Right lung (tissue), 5 donors: ENCODE results near the gene ERBB3. TPM values are rescaled to one million over a fixed set of nuclear protein-coding genes. Genes with fewer than 3 reads are reported as not detected.

Experiments
- DNase-seq, 2 donors: peaks; one replicate each; pipeline ENCODE4 v3.0.0-alpha.2; 2013
- polyA plus RNA-seq, 5 donors: library from polyadenylated mRNA; unstranded; fragments of 120-200 nt; gene quantifications; one replicate each; pipeline versions ENCODE4 v1.2.1 to v1.2.3, GENCODE V29; 2013; ENCODE audit warnings: inconsistent platforms in 1 of 5, low replicate concordance in 1 of 5; ENCODE audit not compliant: insufficient read length in 5 of 5, insufficient read depth in 1 of 5

The ERBB3 gene
- polyA plus RNA-seq, 5 donors: 71.3 to 97.1 (median 80.0) TPM

GRCh38 chr12:56105609-56105902 is 25.6 kb downstream of the ERBB3 start:
- no peak for DNase-seq

DNA sequence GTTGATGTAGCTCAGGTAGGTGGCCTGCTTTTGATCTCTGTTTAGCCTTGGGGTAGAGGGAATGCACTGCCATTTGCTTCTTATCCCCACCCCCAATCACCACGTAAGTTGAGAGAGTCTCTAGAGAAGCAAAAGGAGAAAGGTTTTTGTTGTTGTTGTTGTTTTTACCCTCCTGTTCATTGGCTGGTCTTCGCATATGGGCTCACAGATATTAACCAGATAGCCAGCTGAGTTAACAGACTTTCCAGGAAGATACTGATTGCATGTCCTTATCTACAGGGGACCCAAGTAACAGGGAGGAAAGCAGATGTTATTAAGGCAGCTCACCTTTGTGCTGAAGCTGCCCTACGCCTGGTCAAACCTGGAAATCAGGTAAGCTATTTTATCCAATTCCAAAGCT is 27.3 kb downstream of the ERBB3 start:
- DNase-seq: no peak

DNA sequence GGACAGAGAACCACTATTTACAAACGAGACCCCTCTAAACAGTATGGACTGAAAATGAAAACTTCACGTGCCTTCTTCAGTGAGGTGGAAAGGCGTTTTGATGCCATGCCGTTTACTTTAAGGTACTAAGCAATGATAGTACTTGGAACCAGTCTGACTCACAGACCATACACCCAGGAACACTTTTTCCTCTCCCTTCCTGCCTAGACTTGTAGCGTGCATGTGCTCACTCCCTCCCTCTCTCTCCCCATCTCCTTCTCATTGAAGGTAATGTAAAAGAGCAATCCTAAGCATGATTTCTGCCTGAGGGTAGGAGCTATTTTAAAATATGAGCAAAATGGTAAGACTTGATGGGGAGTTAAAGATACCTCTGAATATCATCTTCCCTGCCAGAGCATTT is 30.6 kb downstream of the ERBB3 start:
- no peak for DNase-seq

GRCh38 chr12:56114084-56114483 is 34.1 kb downstream of the ERBB3 start:
- no peak for DNase-seq

GRCh38 chr12:56115329-56115728 is 35.4 kb downstream of the ERBB3 start:
- DNase-seq: peak in 1 of 2 donors; percentile 9

- DNase-seq: peak; percentile 98
Observed at GRCh38 chr12:56116267-56117081, 36.5 kb downstream of the ERBB3 start, which contains the start of gene RPL41. TSS of gene RPL41 (plus strand) at chr12:56116633.

DNA sequence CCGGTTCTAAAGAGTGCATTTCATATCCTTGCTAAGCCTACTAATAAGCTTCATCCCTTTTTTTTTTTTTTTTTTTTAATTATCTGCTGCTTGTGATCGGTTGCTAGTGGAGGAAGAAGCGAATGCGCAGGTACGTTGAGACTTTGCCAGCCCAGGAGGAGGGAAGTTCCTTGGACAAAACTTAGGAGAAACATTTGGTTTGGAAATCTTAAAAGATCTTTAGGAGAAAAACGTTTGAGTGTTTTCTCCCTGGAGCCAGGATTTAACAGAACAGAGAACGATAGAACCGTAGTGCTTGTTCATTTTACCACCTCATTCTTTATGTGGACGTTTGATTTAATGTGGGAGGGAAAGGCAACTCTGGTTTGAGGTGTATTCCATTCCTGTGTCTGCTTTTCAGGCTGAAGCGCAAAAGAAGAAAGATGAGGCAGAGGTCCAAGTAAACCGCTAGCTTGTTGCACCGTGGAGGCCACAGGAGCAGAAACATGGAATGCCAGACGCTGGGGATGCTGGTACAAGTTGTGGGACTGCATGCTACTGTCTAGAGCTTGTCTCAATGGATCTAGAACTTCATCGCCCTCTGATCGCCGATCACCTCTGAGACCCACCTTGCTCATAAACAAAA is 37.2 kb downstream of the ERBB3 start:
- peak in 1 of 2 donors; percentile 13 for DNase-seq

DNA sequence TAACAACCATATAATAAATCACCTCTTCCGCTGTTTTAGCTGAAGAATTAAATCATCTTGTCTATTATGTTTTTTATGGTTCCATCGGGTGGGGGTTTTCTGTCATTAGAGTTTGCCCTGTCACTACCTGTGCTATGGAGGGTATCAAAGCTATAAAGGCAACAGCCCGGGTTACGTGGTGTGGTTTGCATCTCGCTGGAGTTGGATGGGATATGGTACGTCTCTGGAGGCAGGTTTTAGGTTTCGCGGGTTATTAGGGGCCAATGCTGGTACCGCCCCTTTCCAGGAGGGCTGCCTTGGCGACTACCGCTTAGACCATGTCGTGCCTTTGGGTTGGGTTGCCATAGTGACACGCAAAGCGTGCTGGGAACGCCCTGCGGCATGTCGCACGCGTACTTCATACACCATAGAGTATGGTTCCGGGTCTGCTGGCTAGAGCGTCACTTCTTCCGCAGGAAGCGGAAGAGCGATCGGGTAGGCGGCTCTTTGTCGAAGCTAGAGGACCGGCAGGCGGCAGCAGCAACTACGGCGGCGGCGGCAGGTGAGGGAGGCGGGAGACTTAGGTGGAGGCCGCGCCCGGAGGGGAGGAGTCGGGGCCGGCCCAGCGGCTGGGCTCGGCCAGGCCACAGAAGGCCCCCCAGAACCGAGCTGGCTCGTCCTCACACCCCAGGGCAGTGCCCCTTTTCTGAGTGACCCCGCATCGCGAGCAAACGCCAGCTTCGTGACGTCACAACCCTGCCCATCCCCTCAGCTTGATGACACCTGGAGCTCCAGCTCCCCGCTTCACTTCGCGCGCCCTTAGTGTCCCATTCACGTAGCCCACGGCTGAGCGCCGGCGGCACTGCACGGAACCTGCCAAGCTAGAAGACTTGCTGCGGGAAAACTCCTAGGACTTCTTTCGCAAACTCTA is 38.1 kb downstream of the ERBB3 start, which contains the start of gene ZC3H10:
Gene ZC3H10 (plus strand): TSS at position 489 of the 910 bp plus-strand sequence. CDS start 2,297 bp downstream, outside the sequence.
- DNase-seq: peak; percentile 99

DNA sequence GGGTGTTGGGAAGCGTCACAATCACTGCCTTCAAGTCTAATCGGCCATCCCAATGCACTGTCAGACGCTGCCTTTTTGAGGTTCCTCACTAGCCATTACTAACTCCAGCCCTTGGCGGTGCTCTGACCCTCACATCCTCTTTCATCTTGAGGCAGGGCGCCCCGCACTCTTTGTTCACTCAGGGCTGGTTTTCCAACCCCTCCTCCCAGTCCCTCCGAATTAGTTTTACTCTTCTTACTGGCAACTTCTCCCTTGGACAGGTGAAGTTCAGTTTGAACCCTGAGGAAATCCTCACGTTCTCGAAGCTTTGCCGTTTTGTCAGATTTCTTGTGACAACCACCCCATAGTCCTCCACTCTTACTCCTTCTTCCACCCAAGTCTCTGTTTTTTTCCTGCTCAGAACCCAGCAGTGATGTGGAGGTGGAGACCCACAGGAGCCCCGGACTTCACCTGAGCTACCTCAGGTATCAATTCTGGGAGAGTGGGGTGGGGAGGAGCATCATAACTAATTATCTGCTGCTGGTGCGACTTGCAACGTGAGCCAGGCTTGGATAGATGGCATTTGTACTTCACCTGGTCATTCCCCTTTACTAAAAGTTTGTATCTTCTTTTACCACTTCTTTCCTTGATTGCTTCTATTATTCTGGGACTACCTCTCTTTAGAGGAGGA is 38.9 kb downstream of the ERBB3 start:
- DNase-seq: no peak

DNA sequence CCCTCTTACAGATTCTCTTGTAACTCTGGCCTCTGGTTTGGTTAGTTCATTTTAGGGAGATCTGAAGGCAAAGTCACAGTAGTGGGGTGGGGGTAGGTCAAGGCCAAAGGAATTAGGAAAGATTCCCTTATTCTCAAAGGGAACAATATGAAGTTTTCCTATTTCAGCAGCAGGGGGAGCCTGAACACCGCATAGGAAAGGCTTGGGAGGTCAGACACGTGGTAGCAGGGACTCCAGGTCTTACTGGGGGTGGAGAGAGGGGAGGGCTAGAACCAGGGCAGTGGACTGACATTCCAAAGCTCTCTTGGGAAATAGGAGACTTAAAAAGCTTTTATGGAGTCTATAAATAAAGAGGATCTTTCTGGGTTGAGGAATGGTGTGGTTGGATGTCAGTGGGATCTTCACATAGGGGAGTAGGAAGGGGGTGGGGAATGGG is 39.4 kb downstream of the ERBB3 start:
- DNase-seq: peak; percentile 73 to 78

GRCh38 chr12:56120158-56120846 is 40.3 kb downstream of the ERBB3 start:
- DNase-seq: no peak

GRCh38 chr12:56121204-56121870 is 41.4 kb downstream of the ERBB3 start:
- no peak for DNase-seq

DNA sequence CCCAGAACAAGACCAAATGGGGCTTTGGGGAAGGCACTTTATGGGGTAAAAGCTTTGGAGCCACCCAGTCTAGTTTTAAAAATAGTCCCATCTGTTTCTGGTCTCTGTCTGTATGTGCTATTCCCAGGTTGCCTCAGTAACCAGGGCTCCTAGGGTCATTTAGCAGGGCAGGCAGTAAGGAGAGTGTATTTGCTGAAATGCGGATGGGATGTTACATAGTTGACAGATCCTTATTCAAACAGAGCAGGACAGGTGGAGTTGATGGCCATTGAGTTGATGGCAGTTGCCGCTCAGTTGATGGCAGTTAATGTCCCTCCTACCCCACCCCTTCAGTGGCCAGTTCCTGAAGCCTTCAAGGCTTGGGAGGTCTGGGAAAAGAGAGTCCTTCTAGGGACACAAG is 42.7 kb downstream of the ERBB3 start:
- no peak for DNase-seq

DNA sequence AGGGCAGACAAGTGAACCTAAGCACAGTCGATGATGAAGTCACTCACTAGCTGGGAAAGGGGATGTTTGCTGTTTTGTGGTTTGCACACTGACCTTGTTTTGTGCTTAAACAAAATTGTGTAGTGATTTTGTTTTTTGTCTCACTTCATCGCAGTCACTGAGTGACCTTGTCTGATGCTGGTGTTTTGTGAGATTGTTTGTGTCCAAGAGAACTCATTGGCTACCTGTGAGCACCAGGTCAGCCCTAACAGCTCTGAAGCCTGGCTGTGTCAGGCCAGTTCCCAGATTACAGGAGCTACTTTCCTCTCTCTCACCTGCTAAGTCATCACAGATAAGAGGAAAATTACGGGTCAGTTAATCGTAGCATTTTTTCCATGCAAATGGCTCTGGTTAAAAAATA is 44.2 kb downstream of the ERBB3 start:
- DNase-seq: no peak

DNA sequence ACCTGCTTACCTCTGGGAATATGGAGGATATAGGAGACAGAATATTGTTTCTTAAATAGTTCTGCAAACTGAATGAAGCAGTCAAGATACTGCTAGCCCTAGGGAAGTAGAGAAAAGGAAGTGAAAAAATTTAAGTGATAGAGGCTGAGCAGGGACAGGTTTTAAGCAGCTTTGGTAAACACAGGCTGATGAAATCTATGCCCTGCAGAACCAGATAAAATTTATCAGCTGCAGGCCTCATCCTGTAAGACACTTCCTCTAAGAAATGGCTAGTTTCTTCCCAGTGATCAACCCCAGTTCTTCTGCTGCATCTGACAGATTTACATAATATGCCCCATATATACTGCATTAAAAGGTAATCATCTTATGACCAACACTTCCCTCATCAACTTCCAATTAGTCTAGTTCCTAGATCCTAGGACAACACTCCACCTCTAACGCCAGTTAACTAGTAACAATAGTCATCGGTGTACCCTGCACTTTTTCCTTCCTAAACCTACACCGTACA is 46.8 kb downstream of the ERBB3 start:
- no peak for DNase-seq

- no peak for DNase-seq
Observed at GRCh38 chr12:56127485-56127887, 47.5 kb downstream of the ERBB3 start.

DNA sequence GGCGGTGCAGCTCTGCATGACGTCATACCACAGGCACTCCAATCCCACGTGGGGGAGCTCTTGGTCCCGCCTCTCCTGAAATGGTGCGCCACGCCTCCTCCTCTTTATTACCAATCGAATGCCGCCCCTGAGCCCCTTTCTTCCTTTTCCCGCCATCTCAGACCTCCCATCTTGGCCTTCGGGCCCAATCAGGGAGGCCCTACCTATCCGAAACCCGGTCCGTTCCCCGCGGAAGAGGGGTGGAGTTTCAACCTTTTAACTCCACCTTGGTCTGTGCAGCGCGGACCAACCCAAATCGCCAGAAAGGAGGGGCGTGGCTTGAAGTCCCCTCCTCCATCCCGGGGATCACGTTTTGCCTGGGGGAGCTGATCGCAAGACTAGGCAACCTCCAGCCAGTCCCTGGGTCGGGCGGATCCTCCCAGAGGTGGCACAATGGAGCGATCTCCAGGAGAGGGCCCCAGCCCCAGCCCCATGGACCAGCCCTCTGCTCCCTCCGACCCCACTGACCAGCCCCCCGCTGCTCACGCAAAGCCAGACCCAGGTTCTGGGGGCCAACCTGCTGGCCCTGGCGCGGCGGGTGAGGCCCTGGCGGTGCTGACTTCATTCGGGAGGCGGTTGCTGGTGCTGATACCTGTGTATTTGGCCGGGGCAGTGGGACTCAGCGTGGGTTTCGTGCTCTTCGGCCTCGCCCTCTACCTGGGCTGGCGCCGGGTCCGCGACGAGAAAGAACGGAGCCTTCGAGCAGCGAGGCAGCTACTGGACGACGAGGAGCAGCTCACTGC is 48.1 kb downstream of the ERBB3 start, which contains the start of gene ESYT1:
Gene ESYT1 (plus strand): TSS at position 380 of the 782 bp plus-strand sequence. CDS start 53 bp downstream, at position 433.
- peak; percentile 99 to 100 for DNase-seq

- DNase-seq: no peak
Observed at GRCh38 chr12:56128670-56129205, 48.8 kb downstream of the ERBB3 start.
